ELR (cell line): ENCODE measurements around the gene NLGN1.
A peak's percentile ranks its signal among the peaks of the same experiment; 100 is the strongest.
"Not testable (repeated sequence)": the region's sequence is repeated elsewhere in the genome, so short reads cannot be mapped to it uniquely, and the experiment has no call there.

Experiments
- DNase-seq: peaks from one replicate; pipeline ENCODE4 v3.0.0-alpha.2; 2015; ENCODE audit warnings: low read depth

NLGN1 gene

GRCh38 chr3:174220775-174221554 is 823.4 kb downstream of the NLGN1 start:
- DNase-seq = no peak

- DNase-seq = no peak
Measured at GRCh38 chr3:174223042-174223441, 825.5 kb downstream of the NLGN1 start.

GRCh38 chr3:174223626-174224025 is 826.1 kb downstream of the NLGN1 start:
- no peak for DNase-seq

- no peak for DNase-seq
Measured at GRCh38 chr3:174229916-174230315, 832.4 kb downstream of the NLGN1 start.

GRCh38 chr3:174232028-174232657 is 834.6 kb downstream of the NLGN1 start:
- not testable (repeated sequence) for DNase-seq

- DNase-seq = no peak
Measured at GRCh38 chr3:174232658-174233429, 835.3 kb downstream of the NLGN1 start.

- DNase-seq = no peak
Measured at GRCh38 chr3:174233511-174233910, 836.0 kb downstream of the NLGN1 start.

GRCh38 chr3:174242311-174243041 is 844.9 kb downstream of the NLGN1 start:
- no peak for DNase-seq

GRCh38 chr3:174243171-174243570 is 845.6 kb downstream of the NLGN1 start:
- peak; percentile 5 for DNase-seq

- no peak for DNase-seq
Measured at GRCh38 chr3:174247687-174248152, 850.2 kb downstream of the NLGN1 start.

GRCh38 chr3:174251681-174252080 is 854.1 kb downstream of the NLGN1 start:
- no peak for DNase-seq

- no peak for DNase-seq
Measured at GRCh38 chr3:174253196-174253823, 855.8 kb downstream of the NLGN1 start.

GRCh38 chr3:174253940-174254339 is 856.4 kb downstream of the NLGN1 start:
- DNase-seq = no peak

GRCh38 chr3:174255454-174255853 is 857.9 kb downstream of the NLGN1 start:
- no peak for DNase-seq

GRCh38 chr3:174266476-174266875 is 868.9 kb downstream of the NLGN1 start:
- no peak for DNase-seq

GRCh38 chr3:174268061-174268460 is 870.5 kb downstream of the NLGN1 start:
- no peak for DNase-seq

GRCh38 chr3:174268586-174268985 is 871.0 kb downstream of the NLGN1 start:
- DNase-seq = no peak

- peak; percentile 40 for DNase-seq
Measured at GRCh38 chr3:174270841-174271240, 873.3 kb downstream of the NLGN1 start.

- DNase-seq = no peak
Measured at GRCh38 chr3:174275336-174275735, 877.8 kb downstream of the NLGN1 start.

GRCh38 chr3:174276826-174277225 is 879.3 kb downstream of the NLGN1 start:
- DNase-seq = no peak

GRCh38 chr3:174278094-174278493 is 880.5 kb downstream of the NLGN1 start:
- no peak for DNase-seq

GRCh38 chr3:174280186-174280585 is 882.6 kb downstream of the NLGN1 start:
- no peak for DNase-seq
